ENCODE results near the gene NMUR2.

DNA sequence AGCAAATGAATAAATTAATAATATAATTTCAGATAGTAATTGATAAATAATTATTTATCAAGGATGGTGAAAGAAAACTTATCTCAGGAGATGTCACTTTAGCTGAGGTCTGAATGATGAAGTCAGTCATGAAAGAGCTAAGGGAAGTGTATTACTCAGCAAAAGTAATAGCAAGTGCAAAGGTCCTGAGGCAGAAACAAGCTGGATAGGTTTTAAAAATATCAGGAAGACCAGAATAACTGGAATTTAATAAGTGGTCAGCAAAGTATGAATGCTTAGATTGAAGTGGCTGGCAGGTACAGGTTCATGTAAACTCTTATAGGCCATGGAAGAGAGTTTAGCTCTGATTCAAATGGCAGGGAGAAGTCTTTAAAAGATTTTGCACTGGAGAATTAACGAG, 1.0 kb upstream of the NMUR2 start:
- TF ChIP-seq, protein P1, sequence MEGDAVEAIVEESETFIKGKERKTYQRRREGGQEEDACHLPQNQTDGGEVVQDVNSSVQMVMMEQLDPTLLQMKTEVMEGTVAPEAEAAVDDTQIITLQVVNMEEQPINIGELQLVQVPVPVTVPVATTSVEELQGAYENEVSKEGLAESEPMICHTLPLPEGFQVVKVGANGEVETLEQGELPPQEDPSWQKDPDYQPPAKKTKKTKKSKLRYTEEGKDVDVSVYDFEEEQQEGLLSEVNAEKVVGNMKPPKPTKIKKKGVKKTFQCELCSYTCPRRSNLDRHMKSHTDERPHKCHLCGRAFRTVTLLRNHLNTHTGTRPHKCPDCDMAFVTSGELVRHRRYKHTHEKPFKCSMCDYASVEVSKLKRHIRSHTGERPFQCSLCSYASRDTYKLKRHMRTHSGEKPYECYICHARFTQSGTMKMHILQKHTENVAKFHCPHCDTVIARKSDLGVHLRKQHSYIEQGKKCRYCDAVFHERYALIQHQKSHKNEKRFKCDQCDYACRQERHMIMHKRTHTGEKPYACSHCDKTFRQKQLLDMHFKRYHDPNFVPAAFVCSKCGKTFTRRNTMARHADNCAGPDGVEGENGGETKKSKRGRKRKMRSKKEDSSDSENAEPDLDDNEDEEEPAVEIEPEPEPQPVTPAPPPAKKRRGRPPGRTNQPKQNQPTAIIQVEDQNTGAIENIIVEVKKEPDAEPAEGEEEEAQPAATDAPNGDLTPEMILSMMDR (conservative IDR thresholded peaks at IDR 0.05) = no peak
- no peak for TF ChIP-seq EZH2 (IDR thresholded peaks at IDR 0.05; ENCODE audit: low read depth)
